ENCODE measurements around the gene CLIP2.
"Not testable (repeated sequence)": the region's sequence is repeated elsewhere in the genome, so short reads cannot be mapped to it uniquely, and the experiment has no call there.

The CLIP2 gene

DNA sequence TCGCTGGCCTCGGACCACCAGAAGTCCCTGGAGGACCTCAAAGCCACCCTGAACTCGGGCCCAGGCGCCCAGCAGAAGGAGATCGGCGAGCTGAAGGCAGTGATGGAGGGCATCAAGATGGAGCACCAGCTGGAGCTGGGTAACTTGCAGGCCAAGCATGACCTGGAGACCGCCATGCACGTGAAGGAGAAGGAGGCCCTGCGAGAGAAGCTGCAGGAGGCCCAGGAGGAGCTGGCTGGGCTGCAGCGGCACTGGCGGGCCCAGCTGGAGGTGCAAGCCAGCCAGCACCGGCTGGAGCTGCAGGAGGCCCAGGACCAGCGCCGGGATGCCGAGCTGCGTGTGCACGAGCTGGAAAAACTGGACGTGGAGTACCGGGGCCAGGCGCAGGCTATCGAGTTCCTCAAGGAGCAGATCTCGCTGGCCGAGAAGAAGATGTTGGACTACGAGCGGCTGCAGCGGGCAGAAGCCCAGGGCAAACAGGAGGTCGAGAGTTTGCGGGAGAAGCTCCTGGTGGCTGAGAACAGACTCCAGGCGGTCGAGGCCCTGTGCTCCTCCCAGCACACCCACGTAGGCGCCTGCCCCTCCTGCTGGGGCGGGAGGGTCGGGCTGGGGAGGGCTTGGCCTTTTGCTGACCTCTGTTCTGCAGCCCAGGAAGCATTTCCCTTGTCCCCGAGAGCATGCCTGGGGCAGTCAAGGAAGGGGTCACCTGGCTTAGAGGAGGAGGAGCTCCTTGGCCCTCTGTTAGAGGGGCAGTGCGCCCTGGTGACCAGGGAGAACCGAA, 87.2 kb downstream of the CLIP2 start:
- DNase-seq = no peak

GRCh38 chr7:74379938-74380337, 90.7 kb downstream of the CLIP2 start:
- no peak for DNase-seq

GRCh38 chr7:74380720-74381119, 91.5 kb downstream of the CLIP2 start:
- no peak for DNase-seq

DNA sequence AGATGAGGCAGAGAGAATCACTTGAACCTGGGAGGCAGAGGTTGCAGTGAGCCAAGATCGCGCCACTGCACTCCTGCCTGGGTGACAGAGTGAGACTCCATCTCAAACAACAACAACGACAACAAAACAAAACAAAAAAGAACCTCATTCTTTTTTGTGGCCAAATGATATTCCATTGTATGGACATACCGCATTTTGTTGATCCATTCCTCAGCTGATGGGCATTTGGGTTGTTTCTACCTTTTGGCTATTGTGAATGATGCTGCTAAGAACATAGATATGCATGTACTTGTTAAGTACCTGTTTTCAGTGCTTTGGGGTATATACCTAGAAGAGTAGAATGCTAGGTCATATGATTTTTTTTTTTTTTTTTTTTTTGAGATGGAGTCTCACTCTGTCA, 94.9 kb downstream of the CLIP2 start:
- DNase-seq = not testable (repeated sequence)

- not testable (repeated sequence) for DNase-seq
These were observed 95.6 kb downstream of the CLIP2 start for GRCh38 chr7:74384854-74385253.

DNA sequence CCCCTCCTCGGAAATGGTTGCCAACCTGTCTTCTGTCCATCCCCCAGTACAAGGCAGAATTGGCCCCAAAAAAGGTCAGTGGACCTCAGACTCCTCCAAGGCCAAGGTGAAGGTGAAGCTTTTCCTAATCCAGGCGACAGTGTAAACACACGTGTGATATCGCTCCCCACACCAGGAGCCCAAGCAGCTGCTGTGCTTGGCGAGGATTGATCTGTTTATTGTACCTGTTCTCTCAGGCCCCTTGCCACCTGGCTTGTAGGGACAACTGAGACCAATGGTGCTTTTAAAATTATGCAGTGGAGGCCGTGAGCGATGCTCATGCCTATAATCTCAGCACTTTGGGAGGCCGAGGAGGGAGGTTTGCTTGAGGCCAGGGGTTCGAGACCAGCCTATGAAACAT, 98.4 kb downstream of the CLIP2 start:
- DNase-seq = no peak

DNA sequence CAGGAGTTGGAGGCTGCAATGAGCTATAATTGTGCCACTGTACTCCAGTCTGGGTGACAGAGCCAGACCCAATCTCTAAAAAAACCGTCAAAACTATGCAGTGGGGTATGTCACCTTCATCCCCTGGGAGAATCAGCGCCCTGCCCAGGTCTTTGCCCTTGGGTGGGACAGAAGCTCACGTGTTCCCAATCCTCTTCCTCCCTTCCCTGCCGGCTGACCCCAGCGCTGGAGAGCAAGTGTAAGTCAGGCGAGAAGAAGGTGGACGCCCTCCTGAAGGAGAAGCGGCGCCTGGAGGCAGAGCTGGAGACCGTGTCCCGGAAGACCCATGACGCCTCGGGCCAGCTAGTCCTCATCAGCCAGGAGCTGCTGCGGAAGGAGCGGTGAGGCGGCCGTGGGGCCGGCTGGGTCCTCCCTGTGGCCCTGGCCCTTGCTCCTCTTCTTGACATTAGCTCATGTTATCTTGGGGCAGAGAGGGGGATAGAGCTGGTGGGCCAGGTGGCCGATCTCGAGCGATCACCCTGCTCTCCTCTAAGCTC, 99.7 kb downstream of the CLIP2 start:
- DNase-seq = no peak

DNA sequence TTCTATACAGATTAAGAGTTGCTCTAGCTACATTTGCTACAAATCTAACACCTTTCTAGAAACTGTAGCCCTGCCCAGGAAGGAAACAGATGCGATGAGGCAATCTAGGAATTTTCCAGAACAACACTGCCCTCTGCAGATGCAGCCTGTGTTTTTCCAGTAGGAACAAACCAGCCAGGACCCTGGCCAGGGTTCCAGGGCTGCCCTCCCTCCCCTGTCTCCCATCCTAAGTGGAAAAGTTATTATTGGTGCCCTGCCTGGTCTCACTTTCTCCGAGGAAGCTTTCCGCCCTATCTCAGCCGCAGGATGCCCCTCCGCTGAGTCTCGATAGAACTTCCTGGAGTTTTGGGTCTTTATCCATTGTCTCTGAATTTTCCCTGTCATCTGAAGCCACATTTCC, 104.5 kb downstream of the CLIP2 start:
- DNase-seq = not testable (repeated sequence)

DNA sequence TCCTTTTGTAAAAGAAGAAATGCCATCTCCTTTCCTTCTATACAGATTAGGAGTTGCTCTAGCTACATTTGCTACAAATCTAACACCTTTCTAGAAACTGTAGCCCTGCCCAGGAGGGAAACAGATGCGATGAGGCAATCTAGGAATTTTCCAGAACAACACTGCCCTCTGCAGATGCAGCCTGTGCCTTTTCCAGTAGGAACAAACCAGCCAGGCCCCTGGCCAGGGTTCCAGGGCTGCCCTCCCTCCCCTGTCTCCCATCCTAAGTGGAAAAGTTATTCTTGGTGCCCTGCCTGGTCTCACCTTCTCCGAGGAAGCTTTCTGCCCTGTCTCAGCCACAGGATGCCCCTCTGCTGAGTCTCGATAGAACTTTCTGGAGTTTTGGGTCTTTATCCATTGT, 105.4 kb downstream of the CLIP2 start:
- DNase-seq = not testable (repeated sequence)

DNA sequence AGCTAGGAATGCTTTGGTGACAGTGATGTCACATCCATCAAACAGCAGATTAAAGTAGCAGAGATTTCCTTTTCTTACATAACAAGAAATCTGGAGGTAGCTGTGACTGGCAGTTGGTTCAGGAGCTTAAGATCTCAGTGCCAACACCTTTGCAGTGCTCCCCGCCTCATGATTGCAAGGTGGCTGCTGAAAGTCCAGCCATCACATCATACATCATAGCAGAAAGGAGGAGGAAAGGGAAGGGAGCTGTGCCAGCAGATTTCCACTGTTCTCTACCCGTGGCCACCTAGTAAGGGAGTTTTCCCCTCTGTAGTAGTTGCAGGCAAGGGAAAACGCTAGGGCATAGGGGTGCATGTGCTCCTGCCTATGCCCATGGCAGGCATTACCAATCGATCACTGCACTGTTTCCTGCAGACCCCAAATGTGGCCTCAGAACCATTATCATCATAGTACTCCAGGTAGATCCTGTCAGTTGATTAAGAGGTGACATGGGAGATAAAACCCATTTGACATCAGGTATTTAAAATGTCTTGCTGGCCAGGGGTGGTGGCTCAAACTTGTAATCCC, 106.6 kb downstream of the CLIP2 start:
- DNase-seq = no peak

DNA sequence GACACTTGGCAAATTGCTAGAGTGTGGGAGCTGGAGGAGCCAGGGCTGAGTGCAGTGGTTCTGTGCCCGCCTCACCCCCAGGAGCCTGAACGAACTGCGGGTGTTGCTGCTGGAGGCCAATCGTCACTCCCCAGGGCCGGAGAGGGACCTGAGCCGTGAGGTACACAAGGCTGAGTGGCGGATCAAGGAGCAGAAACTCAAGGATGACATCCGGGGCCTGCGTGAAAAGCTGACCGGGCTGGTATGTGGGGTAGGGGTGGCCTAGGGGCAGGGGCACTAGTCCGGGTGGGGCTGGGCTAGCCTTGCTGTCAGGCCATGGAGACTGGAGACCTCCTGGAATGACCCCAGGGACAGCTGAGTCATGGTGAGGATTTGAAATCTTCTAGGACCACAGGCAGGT, 107.8 kb downstream of the CLIP2 start:
- no peak for DNase-seq

GRCh38 chr7:74398426-74398825, 109.2 kb downstream of the CLIP2 start:
- DNase-seq = no peak

GRCh38 chr7:74399006-74399405, 109.8 kb downstream of the CLIP2 start:
- no peak for DNase-seq

DNA sequence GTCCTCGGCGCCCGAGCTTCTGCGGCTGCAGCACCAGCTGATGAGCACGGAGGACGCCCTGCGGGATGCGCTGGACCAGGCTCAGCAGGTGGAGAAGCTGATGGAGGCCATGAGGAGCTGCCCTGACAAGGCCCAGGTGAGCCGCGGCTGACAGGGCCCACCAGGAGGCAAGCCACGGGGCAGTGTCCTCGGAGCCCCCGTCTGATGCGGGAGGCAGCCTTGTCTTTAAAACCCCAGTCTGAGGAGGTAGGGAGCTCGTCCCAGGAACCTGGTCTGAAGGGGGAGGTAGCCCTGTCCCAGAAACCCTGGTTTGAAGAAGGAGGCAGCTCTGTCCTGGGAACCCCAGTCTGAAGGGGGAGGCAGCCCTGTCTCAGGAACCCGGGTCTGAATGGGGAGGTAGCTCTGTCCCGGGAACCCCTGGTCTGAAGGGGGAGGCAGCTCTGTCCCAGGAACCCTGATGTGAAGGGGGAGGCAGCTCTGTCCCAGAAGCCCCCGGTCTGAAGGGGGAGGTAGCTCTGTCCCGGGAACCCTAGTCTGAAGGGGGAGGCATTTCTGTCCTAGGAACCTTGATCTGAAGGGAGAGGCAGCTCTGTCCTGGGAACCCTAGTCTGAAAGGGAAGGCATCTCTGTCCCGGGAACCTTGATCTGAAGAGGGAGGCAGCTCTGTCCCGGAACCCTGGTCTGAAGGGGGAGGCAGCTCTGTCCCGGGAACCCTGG, 111.4 kb downstream of the CLIP2 start:
- no peak for DNase-seq

GRCh38 chr7:74401137-74401859, 112.1 kb downstream of the CLIP2 start:
- DNase-seq = peak; percentile 91

- not testable (repeated sequence) for DNase-seq
These were observed 113.5 kb downstream of the CLIP2 start for GRCh38 chr7:74402668-74403067.

- DNase-seq = no peak
These were observed 114.5 kb downstream of the CLIP2 start for GRCh38 chr7:74403521-74404387.

GRCh38 chr7:74404388-74404700, 115.1 kb downstream of the CLIP2 start:
- DNase-seq = no peak

DNA sequence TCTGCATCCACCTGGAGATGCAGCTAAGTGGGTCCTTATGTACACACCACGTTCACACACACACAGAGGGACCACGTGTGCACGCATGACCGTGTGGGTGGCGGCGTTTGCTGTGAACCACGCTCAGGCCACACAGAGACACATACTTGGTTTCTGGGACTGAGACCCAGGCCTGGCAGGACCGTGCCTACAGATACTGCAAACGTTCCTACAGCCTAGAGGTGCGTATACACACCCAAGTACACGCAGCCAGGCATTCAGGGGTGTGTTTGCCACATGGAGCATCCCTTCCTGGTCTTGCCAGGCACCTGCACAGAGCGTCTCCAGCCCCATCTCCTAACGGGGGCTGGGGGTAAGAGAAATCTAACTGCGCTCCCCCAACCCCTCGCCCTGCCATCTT, 115.5 kb downstream of the CLIP2 start:
- no peak for DNase-seq

GRCh38 chr7:74405191-74405898, 116.1 kb downstream of the CLIP2 start:
- DNase-seq = no peak

GRCh38 chr7:74405899-74406512, 116.8 kb downstream of the CLIP2 start:
- DNase-seq = no peak

Measured in activated CD8-positive, alpha-beta memory T cell treated with anti-CD3 and anti-CD28 coated beads for 24 hours (primary cell).